NCI-H1105 (cell line): Measurements from ENCODE around the gene C20orf141.
"Not testable (repeated sequence)": the region's sequence is repeated elsewhere in the genome, so short reads cannot be mapped to it uniquely, and the experiment has no call there.

Experiments
- DNase-seq: peaks from one replicate; lab custom pipeline; 2025; lab: John Stamatoyannopoulos, UW

Gene C20orf141

DNA sequence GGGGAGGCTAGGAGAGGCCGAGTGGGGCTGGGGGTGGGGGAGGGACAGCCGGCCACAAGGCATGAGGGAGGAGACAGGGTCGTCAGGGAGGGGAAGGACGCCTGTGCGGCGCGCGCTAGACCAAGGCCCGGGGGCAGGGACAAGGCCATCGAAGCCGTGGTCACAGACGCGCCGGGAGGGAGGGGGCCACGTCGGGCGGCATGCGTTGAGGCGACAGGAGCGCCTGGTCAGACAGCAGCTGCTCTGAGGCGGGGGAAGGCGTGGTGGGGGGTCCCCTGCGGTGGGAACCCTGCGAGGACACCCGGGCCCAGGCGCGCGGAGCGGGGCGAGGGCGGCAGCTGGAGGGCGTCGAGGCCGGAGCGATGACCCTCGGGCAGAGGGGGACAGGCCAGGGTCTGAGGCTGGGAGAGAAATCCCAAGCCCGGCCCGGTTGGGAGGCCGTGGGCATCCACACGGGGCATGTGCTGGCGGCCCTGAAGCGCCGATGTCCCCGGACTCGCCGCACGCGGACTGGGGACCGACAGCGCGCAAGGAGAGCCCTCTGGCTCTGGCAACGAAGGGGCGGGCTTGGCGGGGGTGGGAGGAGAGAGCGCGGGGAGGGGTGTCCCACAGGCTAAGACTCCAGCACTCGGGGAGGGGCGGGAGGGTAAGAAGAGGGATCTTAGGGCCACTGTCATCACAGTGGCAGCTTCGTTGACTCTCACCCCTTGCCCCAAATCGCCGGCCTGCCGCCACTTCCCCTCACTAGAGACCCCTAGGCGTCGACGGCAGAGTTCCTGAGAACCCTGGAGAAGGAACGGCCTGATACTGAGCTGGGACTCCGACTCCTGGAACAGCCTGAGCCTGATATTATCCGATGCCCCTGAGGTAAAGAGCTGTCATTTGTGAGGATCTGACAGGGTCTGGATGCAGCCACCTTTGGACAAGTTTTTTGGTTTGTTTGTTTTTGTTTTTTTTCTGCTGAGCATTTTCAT lies 6.4 kb downstream of the C20orf141 start:
- DNase-seq: no peak

DNA sequence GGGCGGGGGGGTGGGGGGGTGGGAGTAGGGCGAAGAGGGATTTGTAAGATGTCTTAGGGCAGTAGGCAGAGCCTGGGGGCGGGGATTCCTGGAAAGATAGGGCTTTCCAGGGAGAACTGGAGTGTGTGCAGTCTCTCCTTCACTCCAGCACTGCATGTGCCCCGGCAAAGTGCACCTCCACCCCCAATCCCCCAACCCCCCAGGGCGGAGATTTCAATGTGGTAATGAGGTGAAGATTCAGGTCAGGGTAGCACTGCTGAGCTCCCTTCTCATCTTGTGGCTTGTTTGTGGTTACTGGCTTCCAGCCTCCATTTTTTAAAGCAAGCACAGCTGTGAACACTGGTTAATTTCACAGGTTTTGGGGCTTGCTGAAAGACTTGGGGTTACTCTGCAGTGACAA lies 7.3 kb downstream of the C20orf141 start:
- no peak for DNase-seq

DNA sequence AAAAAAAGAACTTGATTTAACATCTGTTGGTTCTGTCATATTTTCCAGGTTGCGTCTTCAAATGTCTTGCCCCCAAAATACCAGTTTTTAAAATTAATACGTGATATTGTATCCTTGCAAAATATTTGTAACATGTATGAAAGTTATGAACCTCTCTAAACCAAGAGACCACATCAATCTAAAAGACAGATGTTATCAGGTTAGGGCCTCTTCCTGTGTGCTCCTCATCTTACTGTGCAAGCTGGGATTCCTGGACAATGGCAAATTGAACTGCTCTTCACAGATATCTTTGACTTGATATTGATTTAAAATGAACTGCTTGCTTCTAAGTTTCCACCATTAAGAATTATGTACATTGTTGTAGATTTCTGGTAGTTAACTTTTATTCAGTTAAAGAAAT lies 11.0 kb downstream of the C20orf141 start:
- DNase-seq: no peak

DNA sequence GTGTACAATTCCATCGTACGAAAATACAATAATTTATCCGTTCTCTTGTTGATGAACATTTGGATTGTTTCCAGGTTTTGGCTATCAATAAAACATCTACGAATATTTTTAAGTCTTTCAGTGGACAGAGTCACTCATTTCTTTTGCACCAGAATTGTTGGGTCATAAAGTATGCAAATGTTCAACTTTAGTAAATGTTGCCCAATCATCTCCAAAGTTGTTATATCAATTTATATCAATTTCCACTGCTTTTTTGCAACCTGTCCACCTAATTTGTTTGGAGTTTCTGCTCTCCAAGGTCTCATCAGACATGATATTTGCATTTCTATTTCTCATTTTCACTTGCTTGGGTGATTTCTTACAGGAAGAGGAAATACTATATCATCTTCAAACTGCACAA lies 11.9 kb downstream of the C20orf141 start:
- DNase-seq: no peak

DNA sequence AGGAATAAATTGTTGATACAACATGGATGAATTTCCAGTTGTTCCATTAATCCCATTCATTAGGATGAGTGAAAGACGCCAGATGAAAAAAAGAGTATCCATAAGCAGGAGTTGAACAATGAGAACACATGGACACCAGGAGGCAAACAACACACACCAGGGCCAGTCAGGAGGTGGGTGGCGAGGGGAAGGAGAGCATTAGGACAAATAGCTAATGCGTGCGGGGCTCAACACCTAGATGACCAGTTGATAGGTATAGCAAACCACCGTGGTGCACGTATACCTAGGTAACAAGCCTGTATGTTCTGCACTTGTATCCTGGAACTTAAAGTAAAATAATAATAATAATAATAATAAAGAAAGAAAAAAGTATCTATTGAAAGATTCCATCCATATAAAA lies 14.6 kb downstream of the C20orf141 start:
- no peak for DNase-seq

DNA sequence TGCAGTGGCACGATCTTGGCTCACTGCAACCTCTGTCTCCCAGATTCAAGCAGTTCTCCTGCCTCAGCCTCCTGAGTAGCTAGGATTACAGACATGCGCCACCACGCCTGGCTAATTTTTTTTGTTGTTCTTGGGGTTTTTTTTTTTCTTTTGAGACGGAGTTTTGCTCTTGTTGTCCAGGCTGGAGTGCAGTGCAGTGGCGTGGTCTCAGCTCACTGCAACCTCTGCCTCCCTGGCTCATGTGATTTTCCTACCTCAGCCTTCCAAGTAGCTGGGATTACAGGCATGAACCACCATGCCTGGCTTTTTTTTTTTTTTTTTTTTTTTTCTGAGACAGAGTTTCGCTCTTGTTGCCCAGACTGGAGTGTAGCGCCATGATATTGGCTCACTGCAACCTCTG lies 16.4 kb downstream of the C20orf141 start:
- not testable (repeated sequence) for DNase-seq

DNA sequence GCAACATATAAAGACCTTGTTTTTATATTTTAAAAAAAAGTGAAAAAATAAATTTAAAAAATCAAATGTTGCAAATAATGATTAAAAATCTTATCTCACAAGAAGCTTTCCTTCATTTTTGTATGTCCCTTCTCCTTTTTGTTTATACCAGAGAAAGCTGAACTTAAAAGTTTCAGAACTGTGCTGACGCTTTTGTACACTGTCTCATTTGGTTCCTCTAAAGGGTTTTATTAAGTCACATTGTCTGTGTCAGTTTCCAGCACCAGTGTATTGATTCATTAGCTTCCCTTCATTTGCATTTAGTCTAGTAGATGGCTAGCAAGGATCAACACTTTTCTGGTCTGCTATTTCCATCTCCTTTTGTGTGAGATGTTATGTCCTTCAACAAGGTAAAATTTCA lies 19.0 kb downstream of the C20orf141 start:
- DNase-seq: no peak

DNA sequence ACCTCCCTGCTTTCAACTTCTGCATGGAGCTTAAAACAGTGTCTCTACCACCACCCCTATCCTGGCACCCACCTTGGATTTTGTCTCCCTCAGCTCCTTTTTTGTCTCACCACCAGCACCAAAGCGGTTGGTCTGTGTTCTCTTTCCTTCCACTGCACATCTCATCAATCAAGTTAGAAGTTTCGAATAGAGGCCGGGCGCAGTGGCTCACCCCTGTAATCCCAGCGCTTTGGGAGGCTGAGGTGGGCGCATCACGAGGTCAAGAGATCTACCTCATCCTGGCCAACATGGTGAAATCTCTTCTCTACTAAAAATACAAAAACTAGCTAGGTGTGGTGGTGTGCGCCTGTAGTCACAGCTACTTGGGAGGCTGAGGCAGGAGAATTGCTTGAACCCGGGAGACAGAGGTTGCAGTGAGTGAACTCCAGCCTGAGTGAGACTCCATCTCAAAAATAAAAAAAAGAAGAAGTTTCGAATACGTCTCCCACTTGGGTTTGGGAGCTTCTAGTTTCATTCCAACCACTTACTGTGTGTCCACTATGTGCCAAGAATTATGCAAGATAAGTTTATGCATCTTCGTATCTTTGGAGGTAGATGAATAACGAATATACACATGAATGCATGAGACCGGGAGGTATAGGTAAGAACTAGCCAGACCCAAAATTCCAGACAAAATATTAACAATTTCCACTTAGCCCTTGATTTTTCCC lies 19.8 kb downstream of the C20orf141 start:
- no peak for DNase-seq

DNA sequence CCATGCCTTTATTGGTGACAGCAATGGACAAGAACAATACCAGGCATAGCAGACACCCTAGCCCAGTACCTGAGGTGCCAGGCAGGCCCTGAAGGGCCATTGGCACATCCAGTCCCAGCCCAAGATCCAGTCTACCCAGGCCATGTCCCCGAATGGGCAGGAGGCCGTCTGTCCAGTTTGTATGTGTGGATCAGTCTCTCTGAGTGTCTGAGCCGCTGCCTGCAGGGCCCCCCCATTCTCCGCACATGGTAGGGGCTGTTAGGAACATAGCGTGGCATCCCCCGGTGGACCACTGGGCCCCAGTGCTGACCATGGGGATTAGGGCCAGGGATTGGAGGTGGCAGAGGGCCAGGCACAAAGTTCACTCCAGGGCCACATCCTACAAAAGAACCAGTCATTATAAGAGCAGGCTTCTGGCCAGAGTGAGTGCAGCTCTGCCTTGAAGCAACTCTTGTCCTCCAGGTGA lies 20.6 kb downstream of the C20orf141 start:
- no peak for DNase-seq

DNA sequence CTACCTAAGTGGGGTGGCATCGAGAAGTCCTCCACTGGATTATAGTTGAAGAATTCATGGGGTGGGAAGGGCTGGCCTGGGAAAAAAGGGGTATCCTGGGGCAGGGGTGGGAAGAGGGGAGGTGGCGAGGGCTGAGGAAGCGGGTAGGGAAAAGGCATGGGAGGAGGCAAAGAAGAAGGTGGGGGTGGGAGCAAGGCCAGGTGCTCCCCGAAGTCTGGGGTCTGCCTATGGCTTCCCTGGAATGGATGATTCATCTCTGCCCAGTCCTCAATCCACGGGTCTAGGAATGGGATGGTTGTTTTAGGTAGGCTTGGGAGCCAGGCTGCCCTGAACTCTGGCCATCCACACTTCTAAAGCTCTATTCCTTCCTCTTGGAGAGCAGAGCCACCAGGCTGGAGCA lies 21.2 kb downstream of the C20orf141 start:
- DNase-seq: no peak

DNA sequence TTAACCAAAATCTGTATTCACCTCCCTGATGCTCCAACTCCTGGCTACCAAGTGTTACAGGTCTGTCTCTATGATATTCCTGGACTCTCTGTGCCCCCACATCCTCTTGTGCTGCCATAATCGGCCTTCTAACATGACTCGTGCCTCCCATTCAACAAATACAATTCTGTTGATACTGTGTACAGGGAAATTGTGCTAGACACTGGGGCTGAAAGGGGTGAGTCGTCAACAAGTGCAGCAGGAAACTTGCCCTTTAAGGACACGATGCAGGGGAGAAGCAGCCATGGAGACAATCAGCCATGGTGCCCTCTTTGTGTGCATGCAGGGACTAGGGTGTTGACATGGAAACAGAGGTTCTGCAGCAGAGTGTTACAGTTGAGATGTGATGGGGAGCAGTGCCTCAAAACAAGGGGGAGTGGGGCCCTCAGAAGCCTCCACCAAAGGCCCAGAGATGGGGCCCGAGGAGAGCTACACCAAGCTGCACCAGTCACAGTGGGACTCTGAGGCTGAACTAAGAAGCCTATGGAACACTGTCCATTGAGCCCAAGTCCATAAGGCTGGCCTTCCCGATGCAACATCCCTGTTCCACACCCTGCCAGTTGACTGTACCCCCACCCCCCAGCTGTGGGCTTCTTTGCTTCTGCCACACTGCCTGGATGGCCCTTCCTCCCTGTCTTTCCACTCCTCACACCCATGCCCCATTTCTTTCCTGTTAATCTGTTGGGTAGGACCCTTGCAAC lies 22.6 kb downstream of the C20orf141 start:
- DNase-seq: no peak

DNA sequence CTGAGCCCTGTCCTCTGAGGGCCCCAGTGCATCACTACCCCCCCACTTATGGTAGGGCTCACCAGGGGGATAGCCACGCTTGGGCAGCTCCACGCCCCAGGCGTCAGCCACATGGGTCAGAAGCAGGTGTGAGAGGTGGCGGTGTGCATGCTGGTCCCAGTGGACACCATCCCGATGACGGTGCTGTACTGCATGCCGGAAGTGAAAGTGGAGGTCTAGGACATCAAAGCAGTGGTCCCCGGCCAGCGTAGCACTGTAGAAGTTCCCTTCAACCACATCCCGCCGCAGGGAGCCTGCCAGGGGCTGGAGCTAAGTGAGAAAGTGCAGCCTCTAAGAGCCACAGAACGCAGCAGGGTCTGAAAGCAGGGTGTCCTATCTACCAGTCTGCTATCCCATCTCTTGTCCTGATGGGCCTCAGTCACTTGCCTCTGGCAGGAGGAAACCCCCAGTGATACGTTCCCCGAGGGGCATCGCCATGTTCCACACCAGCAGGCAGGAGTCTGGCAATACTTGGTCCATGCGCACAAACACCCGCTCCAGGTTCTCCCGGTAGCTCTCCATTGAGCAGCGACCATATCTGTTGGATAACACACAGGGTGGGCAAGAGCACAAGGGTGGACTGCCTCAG lies 23.5 kb downstream of the C20orf141 start:
- no peak for DNase-seq

DNA sequence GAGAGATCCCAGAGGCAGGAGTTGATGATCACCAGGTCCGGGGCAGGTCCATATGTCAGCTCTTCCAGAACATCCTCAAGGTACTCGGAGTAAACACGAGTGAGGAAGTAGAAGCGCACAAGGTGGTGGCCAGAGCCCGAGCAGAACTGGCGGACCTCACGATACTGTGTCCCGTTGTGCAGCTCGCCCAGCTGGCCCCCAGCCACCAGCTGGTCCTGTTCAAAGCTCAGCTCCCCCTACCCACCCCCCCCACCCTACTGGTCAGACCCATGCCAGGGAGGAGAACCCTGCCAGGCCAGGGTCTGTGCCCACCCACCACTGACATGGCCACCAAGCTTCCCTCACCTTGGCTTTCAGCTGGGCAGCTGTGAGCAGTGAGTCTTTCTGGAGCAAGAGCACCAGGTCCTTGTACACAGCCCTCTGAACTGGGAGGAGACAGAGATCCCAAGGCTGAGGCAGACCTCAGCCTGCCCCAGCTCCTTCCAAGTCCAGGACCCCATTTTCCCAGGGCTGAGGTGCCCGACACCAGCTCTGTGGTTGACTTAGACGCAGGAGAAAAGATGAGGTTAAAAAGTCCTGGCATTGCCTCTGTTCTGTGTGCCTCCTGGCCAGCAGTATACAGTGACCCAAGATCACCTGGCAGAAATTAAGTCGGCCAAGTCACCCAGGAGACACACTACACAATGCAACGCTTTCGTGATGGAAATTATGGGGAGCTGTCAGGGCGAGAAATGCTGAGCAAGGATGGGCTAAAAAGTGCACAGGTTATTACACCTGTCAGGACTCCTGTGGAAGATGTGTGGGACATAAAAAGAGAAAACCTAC lies 24.3 kb downstream of the C20orf141 start:
- no peak for DNase-seq

DNA sequence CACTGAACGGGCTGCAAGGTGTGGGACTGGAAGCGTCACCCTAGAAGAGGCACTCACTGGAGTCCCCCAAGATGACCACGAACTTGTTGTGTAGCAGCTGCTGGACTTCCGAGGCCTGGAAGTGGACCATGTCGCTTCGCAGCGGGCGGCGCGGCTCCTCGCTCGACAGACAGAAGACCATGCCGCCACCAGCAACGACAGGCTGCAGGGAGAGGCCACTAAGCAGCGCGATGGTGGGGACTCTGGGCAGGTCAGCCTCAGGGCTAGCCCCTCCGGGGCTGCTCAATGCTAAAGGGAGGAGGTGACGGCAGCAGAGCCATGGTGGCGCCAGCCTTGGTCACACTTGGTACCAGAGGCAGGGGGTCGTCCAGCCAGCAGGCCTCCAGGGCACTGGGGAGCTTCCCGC lies 24.9 kb downstream of the C20orf141 start:
- no peak for DNase-seq

DNA sequence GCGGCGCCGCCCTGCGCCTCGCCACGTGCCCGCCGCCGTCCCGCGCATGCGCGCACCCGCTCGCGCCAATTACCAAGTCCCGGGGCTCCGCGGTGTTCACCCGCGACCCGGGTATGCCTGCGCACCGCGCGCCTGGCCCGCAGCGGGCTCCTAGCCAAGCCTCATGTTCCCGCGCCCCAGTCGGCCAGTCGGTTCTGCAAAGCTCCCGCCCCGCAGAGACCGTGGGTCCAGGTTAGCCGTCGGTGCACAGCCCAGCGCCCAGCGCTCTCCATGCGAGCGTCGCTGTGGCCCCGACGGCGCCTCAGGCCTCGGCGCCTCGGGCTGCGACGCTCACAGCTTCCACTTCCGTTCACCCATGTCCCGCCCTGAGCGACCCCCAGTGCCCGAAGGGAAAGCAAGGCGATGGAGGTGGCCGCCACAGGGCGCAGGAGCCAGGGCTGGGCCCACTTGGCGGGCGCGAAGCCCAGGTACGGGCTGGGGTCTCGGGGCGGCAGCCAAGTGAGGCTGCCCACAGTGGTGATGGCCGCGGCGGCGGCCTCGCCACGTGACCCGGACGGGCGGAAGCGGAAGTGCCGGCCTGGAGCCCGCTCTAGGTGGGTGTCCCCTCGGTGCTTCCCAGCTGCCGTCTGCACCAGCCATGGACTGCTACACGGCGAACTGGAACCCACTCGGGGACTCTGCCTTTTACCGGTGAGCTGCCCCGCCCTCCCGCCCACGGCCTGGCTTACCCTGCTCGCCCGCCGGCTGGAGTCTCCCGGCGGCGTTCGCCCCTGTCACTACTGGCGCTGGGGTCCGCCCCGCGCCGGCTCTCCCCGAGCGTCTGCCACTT lies 25.6 kb downstream of the C20orf141 start, which contains the start of the genes PCED1A and VPS16:
PCED1A (minus strand) TSS at position 518 of the 829 bp plus-strand sequence. CDS start 743 bp downstream, outside the sequence.
VPS16 (plus strand) TSS at position 608 of the 829 bp plus-strand sequence; CDS start at position 638, 30 bp downstream.
- peak; percentile 82 for DNase-seq

DNA sequence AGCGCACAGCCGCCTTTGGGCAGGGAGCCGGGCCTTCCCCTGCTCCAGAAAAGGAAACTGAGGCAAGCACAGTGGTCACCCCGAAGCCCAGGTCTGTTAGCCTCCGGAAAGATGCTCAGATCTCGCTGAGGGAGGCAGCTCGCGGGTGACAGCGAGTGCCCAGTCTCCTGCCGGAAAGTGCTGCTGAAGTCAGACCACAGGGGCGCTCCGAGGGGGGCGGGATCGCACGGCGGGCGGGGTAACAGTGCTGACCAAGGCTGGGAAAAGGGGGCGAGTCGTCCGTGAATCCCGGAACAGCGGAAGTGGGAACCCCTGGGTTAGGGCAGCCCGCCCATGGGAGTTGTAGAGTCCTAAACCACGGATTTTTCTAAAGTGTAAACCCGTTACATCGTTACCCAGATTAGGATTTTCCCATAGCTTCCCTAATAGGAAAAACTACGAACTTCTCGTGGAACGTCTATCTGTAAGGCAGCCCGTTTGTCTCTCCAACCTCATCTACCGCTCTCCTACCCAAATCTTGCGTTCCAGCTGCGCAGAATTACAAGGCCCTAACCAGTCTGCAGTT lies 26.3 kb downstream of the C20orf141 start:
- peak; percentile 13 for DNase-seq

DNA sequence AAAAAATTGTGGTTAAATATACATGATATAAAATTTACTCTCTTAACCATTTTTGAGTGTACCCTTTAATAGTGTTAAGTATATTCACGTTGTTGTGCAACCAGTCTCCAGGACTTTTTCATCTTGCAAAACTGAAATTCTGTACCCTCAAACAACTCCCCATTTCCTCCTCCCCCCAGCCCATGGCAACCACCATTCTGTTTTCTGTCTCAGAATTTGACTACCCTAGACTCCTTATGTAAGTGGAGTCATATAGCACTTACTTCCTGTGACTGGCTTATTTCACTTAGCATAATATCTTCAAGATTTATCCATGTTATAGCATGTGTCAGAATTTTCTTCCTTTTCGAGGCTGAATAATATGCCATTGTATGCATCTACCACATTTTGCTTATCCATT lies 30.8 kb downstream of the C20orf141 start:
- DNase-seq: no peak

DNA sequence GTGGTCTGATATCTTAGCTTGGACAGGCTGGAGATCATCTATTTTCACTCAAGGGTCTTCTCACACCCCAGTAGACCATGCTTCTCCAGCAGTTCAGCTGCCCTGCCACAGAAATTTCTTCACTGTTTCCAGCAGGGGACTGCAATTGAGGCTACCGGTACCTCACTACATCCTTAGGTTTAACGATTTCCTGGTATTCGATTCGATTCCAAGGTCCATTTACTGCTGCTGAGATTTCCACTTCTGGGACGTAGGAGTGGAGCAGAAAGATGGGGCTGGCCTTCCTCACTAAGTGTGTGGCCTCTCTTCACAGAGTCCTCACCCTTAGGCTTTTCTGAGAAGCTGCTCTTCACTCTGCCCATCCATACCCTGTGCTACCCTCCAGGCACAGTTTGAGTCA lies 31.9 kb downstream of the C20orf141 start:
- DNase-seq: no peak

DNA sequence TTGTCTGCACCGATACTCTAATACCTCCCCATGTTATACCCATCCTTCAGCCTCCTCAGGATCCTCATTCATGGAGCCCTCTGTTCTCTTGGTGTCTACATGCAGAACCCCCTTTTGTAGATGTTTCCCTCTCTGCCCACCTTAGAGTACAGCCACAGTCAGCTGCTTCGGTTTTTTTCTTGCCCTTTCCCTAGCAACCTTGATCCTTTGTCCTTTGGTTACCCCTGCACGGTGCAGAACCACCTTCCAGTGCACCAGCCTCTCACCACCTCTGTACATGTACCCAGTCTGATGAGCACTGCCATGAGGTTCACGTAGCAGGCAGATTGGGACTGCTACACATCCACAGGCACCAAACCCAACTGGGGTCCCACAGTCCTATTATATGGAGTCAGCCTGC lies 33.0 kb downstream of the C20orf141 start:
- no peak for DNase-seq
